HCT116 (cell line): Measurements from ENCODE around the gene SLC16A4.

ENCODE experiments used
- CBX3 ChIP-seq: IDR thresholded peaks from 2 replicates; pipeline ENCODE4 v1.6.1; 2012; ENCODE audit warnings: low read depth
- EZH2 ChIP-seq: fragments of 200-600 bp; sonication (generic); IDR thresholded peaks from 2 replicates; pipeline ENCODE4 v1.6.1; 2017; ENCODE audit warnings: antibody characterized with exemption, mixed run types
- EZH2phosphoT487 ChIP-seq: fragments of 200-600 bp; IDR thresholded peaks from 2 replicates; pipeline ENCODE4 v1.6.1; 2018; ENCODE audit warnings: antibody characterized with exemption, borderline replicate concordance
- POLR2AphosphoS5 ChIP-seq: IDR thresholded peaks from 2 replicates; pipeline ENCODE4 v1.6.1; 2011; ENCODE audit warnings: mild to moderate bottlenecking, low read depth, low read length, moderate library complexity
- RAD21 ChIP-seq: IDR thresholded peaks from 2 replicates; pipeline ENCODE4 v1.6.1; 2012; ENCODE audit warnings: low read depth, mild to moderate bottlenecking
- SIN3A ChIP-seq: IDR thresholded peaks from 2 replicates; pipeline ENCODE4 v1.6.1; 2012; ENCODE audit warnings: low read depth
- YY1 ChIP-seq: IDR thresholded peaks from 2 replicates; pipeline ENCODE4 v1.6.1; 2011; ENCODE audit warnings: low read length, low read depth, moderate library complexity, mild to moderate bottlenecking; ENCODE audit not compliant: insufficient replicate concordance; ENCODE audit errors: extremely low read depth
- TF ChIP-seq, protein P1 (sequence below), 3 experiments: fragments of 200-600 bp in 1 of 3; sonication (generic) in 1 of 3; IDR thresholded peaks in 2 of 3; conservative IDR thresholded peaks in 1 of 3; 2 replicates each; pipeline ENCODE4 v1.5.1; 2012 to 2017; ENCODE audit warnings: low read depth in 2 of 3, low read length in 2 of 3, antibody characterized with exemption in 1 of 3, borderline replicate concordance in 1 of 3, control low read depth in 1 of 3, mild to moderate bottlenecking in 1 of 3, mixed read lengths in 1 of 3, mixed run types in 1 of 3, moderate library complexity in 1 of 3; ENCODE audit not compliant: insufficient read depth in 1 of 3
- TF ChIP-seq, protein P2 (sequence below): IDR thresholded peaks from 2 replicates; pipeline ENCODE4 v1.6.1; 2012; ENCODE audit warnings: low read depth

DNA sequence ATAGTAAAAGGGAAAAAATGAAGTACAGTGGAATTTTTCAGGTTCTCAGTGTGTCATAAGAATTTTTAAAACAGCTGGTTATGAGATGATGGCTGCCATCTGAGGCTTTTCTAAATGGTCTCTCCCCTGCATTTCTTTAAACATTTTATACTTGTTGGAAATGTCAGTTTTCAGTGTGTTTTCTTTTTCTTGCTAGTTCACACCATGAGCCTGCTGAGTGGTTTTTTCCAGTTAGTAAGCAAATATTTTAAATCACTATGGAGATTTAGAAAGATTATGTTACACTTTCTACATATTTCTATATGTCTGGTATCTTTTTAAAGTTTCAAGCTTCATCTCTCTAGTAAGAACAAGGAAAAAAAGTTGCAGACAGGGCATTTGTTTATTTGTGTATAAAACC lies 42.1 kb downstream of the SLC16A4 start:
- TF ChIP-seq CBX3 (no peak), POLR2AphosphoS5 (no peak), YY1 (no peak), EZH2phosphoT487 (no peak), SIN3A (no peak), EZH2 (no peak), RAD21 (no peak)
- TF ChIP-seq, protein P1, sequence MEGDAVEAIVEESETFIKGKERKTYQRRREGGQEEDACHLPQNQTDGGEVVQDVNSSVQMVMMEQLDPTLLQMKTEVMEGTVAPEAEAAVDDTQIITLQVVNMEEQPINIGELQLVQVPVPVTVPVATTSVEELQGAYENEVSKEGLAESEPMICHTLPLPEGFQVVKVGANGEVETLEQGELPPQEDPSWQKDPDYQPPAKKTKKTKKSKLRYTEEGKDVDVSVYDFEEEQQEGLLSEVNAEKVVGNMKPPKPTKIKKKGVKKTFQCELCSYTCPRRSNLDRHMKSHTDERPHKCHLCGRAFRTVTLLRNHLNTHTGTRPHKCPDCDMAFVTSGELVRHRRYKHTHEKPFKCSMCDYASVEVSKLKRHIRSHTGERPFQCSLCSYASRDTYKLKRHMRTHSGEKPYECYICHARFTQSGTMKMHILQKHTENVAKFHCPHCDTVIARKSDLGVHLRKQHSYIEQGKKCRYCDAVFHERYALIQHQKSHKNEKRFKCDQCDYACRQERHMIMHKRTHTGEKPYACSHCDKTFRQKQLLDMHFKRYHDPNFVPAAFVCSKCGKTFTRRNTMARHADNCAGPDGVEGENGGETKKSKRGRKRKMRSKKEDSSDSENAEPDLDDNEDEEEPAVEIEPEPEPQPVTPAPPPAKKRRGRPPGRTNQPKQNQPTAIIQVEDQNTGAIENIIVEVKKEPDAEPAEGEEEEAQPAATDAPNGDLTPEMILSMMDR (IDR thresholded peaks at IDR 0.05 in 2 of 3, conservative IDR thresholded peaks at IDR 0.05 in 1 of 3; ENCODE audit: borderline replicate concordance in 1 of 3, insufficient read depth in 1 of 3, low read depth in 2 of 3, low read length in 2 of 3) = no peak
- TF ChIP-seq, protein P2, sequence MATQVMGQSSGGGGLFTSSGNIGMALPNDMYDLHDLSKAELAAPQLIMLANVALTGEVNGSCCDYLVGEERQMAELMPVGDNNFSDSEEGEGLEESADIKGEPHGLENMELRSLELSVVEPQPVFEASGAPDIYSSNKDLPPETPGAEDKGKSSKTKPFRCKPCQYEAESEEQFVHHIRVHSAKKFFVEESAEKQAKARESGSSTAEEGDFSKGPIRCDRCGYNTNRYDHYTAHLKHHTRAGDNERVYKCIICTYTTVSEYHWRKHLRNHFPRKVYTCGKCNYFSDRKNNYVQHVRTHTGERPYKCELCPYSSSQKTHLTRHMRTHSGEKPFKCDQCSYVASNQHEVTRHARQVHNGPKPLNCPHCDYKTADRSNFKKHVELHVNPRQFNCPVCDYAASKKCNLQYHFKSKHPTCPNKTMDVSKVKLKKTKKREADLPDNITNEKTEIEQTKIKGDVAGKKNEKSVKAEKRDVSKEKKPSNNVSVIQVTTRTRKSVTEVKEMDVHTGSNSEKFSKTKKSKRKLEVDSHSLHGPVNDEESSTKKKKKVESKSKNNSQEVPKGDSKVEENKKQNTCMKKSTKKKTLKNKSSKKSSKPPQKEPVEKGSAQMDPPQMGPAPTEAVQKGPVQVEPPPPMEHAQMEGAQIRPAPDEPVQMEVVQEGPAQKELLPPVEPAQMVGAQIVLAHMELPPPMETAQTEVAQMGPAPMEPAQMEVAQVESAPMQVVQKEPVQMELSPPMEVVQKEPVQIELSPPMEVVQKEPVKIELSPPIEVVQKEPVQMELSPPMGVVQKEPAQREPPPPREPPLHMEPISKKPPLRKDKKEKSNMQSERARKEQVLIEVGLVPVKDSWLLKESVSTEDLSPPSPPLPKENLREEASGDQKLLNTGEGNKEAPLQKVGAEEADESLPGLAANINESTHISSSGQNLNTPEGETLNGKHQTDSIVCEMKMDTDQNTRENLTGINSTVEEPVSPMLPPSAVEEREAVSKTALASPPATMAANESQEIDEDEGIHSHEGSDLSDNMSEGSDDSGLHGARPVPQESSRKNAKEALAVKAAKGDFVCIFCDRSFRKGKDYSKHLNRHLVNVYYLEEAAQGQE = no peak
